ENCODE data around the gene OLIG1.

Gene OLIG1

GRCh38 chr21:33112151-33112550, 42.2 kb downstream of the OLIG1 start:
- H3K9ac ChIP-seq (ENCODE audit: low read depth, low read length, poor library complexity, severe bottlenecking) = no peak overlapping the region
- H2AFZ ChIP-seq (ENCODE audit: low read length) = no peak overlapping the region
- H3K4me3 ChIP-seq (ENCODE audit: low read length, poor library complexity, severe bottlenecking) = no peak overlapping the region
- H3K27me3 ChIP-seq (ENCODE audit: insufficient read depth, low read length, poor library complexity, severe bottlenecking) = no peaks in the 10 kb centered on the region
- no peaks in the 10 kb centered on the region for H3F3A ChIP-seq (ENCODE audit: low read depth)
- H3K36me3 ChIP-seq (ENCODE audit: insufficient read depth, low read length) = no peaks in the 10 kb centered on the region
- no peaks in the 10 kb centered on the region for H3K9me2 ChIP-seq (replicated peaks; ENCODE audit: low read depth, low read length)
- H4K20me1 ChIP-seq (ENCODE audit: insufficient read depth, low read length, poor library complexity, severe bottlenecking) = no peaks in the 10 kb centered on the region
- H3K4me2 ChIP-seq (ENCODE audit: low read depth, low read length, poor library complexity, severe bottlenecking) = no peak overlapping the region
- no peaks in the 10 kb centered on the region for H3K9me3 ChIP-seq (ENCODE audit: insufficient read depth, low read depth, low read length)
- no peaks in the 10 kb centered on the region for H3K79me2 ChIP-seq (ENCODE audit: insufficient read depth, low read length)
- peaks cover 10% of the 10 kb centered on the region for H3K4me1 ChIP-seq (ENCODE audit: insufficient read depth, low read length, poor library complexity, severe bottlenecking)
- TF ChIP-seq CTCF (conservative IDR thresholded peaks at IDR 0.05; ENCODE audit: low read length) = no peak
- no peak for TF ChIP-seq EZH2phosphoT487 (IDR thresholded peaks at IDR 0.05; ENCODE audit: borderline replicate concordance)

GRCh38 chr21:33112681-33113080, 42.7 kb downstream of the OLIG1 start:
- Histone ChIP-seq H3K9ac (ENCODE audit: low read depth, low read length, poor library complexity, severe bottlenecking) (no peak overlapping the region), H3K4me2 (ENCODE audit: low read depth, low read length, poor library complexity, severe bottlenecking) (no peak overlapping the region), H3K9me3 (ENCODE audit: insufficient read depth, low read depth, low read length) (no peaks in the 10 kb centered on the region), H3F3A (ENCODE audit: low read depth) (no peaks in the 10 kb centered on the region), H4K20me1 (ENCODE audit: insufficient read depth, low read length, poor library complexity, severe bottlenecking) (no peaks in the 10 kb centered on the region), H3K36me3 (ENCODE audit: insufficient read depth, low read length) (no peaks in the 10 kb centered on the region), H2AFZ (ENCODE audit: low read length) (no peak overlapping the region), H3K4me3 (ENCODE audit: low read length, poor library complexity, severe bottlenecking) (no peak overlapping the region), H3K4me1 (ENCODE audit: insufficient read depth, low read length, poor library complexity, severe bottlenecking) (peaks cover 10% of the 10 kb centered on the region), H3K79me2 (ENCODE audit: insufficient read depth, low read length) (no peaks in the 10 kb centered on the region), H3K27me3 (ENCODE audit: insufficient read depth, low read length, poor library complexity, severe bottlenecking) (no peaks in the 10 kb centered on the region), H3K9me2 (replicated peaks; ENCODE audit: low read depth, low read length) (no peaks in the 10 kb centered on the region)
- TF ChIP-seq EZH2phosphoT487 (IDR thresholded peaks at IDR 0.05; ENCODE audit: borderline replicate concordance) = no peak
- no peak for TF ChIP-seq CTCF (conservative IDR thresholded peaks at IDR 0.05; ENCODE audit: low read length)

- Histone ChIP-seq H3K4me1 (ENCODE audit: insufficient read depth, low read length, poor library complexity, severe bottlenecking) (peaks cover 10% of the 10 kb centered on the region), H3K9me3 (ENCODE audit: insufficient read depth, low read depth, low read length) (no peaks in the 10 kb centered on the region), H4K20me1 (ENCODE audit: insufficient read depth, low read length, poor library complexity, severe bottlenecking) (no peaks in the 10 kb centered on the region), H3K9me2 (replicated peaks; ENCODE audit: low read depth, low read length) (no peaks in the 10 kb centered on the region), H3K27me3 (ENCODE audit: insufficient read depth, low read length, poor library complexity, severe bottlenecking) (no peaks in the 10 kb centered on the region), H3K36me3 (ENCODE audit: insufficient read depth, low read length) (no peaks in the 10 kb centered on the region), H2AFZ (ENCODE audit: low read length) (no peak overlapping the region), H3K4me2 (ENCODE audit: low read depth, low read length, poor library complexity, severe bottlenecking) (no peak overlapping the region), H3F3A (ENCODE audit: low read depth) (no peaks in the 10 kb centered on the region), H3K9ac (ENCODE audit: low read depth, low read length, poor library complexity, severe bottlenecking) (no peak overlapping the region), H3K79me2 (ENCODE audit: insufficient read depth, low read length) (no peaks in the 10 kb centered on the region), H3K4me3 (ENCODE audit: low read length, poor library complexity, severe bottlenecking) (no peak overlapping the region)
- no peak for TF ChIP-seq EZH2phosphoT487 (IDR thresholded peaks at IDR 0.05; ENCODE audit: borderline replicate concordance)
- no peak for TF ChIP-seq CTCF (conservative IDR thresholded peaks at IDR 0.05; ENCODE audit: low read length)
Measured at GRCh38 chr21:33113131-33113530, 43.2 kb downstream of the OLIG1 start.

Measured in Loucy (cell line).